GM23338 (cell line): Measurements from ENCODE around the gene ZBTB46.

Experiments
- CREB1 ChIP-seq: fragments of 250-450 bp; sonication (Bioruptor Pico); IDR thresholded peaks from 2 replicates; pipeline ENCODE4 v1.5.0; 2020; ENCODE audit warnings: low read depth, mild to moderate bottlenecking, moderate library complexity
- CTCF ChIP-seq, 2 experiments: fragments of 200-600 bp in 1 of 2; sonication (generic) in 1 of 2; conservative IDR thresholded peaks; 2 replicates each; pipeline versions ENCODE4 v1.5.1 to v1.6.1; 2016 to 2017; ENCODE audit warnings: antibody characterized with exemption in 2 of 2, low read depth in 2 of 2, mild to moderate bottlenecking in 2 of 2, moderate library complexity in 1 of 2
- ETS1 ChIP-seq: IDR thresholded peaks from 2 replicates; pipeline ENCODE4 v1.6.1; 2016; ENCODE audit warnings: antibody characterized with exemption
- EZH2 ChIP-seq: fragments of 200-600 bp; sonication (generic); IDR thresholded peaks from one replicate; pipeline ENCODE4 v1.8.0; 2017; ENCODE audit warnings: antibody characterized with exemption, mild to moderate bottlenecking, low read depth; ENCODE audit not compliant: unreplicated experiment
- EZH2phosphoT487 ChIP-seq: fragments of 200-600 bp; sonication (generic); IDR thresholded peaks from one replicate; pipeline ENCODE4 v1.8.1; 2018; ENCODE audit warnings: antibody characterized with exemption; ENCODE audit not compliant: unreplicated experiment
- JUNB ChIP-seq: IDR thresholded peaks from one replicate; pipeline ENCODE4 v1.6.1; 2016; ENCODE audit warnings: antibody characterized with exemption; ENCODE audit not compliant: unreplicated experiment
- NANOG ChIP-seq: IDR thresholded peaks from 2 replicates; pipeline ENCODE4 v1.6.1; 2016; ENCODE audit warnings: antibody characterized with exemption, borderline replicate concordance
- POLR2AphosphoS5 ChIP-seq: IDR thresholded peaks from 2 replicates; pipeline ENCODE4 v1.6.1; 2016; ENCODE audit warnings: antibody characterized with exemption, low read depth
- REST ChIP-seq: IDR thresholded peaks from one replicate; pipeline ENCODE4 v1.6.1; 2018; ENCODE audit warnings: antibody characterized with exemption; ENCODE audit not compliant: unreplicated experiment
- ZNF331 ChIP-seq: fragments of 250-450 bp; sonication (Bioruptor Pico); IDR thresholded peaks from 2 replicates; pipeline ENCODE4 v1.5.0; 2020; ENCODE audit warnings: low read depth, mild to moderate bottlenecking, moderate library complexity

GRCh38 chr20:63778034-63778752 is 52.9 kb downstream of the ZBTB46 start:
- TF ChIP-seq CTCF (conservative IDR thresholded peaks at IDR 0.05; ENCODE audit: low read depth in 2 of 2): no peak
- no peak for TF ChIP-seq CREB1 (CRISPR knock-in tag)
- TF ChIP-seq EZH2: no peak
- TF ChIP-seq EZH2phosphoT487: no peak
- TF ChIP-seq JUNB: no peak
- TF ChIP-seq POLR2AphosphoS5: no peak
- no peak for TF ChIP-seq REST
- TF ChIP-seq NANOG: no peak
- TF ChIP-seq ETS1: no peak
- TF ChIP-seq ZNF331 (CRISPR knock-in tag): no peak
